SK-N-SH (cell line): Measurements from ENCODE around the gene FLAD1. TPM values are rescaled to one million over a fixed set of nuclear protein-coding genes. Genes with fewer than 3 reads are reported as not detected.

ENCODE experiments used
- CTCF ChIA-PET: fragments of 300-600, 350-600 bp; formaldehyde crosslinking; extraction: SDS; loops from one replicate; lab custom pipeline; 2021; lab: Yijun Ruan, JAX
- POLR2A ChIA-PET: fragments of 350-600 bp; sonication (Branson Sonifier 250); formaldehyde crosslinking; extraction: SDS; loops from one replicate; lab custom pipeline; 2020; ENCODE audit warnings: antibody characterized with exemption, inconsistent platforms; lab: Yijun Ruan, JAX
- DNase-seq: peaks from one replicate; pipeline ENCODE4 v3.0.0; 2012
- H2AFZ ChIP-seq: fragments of 200-600 bp; sonication (generic); 2 replicates; pipeline ENCODE4 v1.8.1; 2016; ENCODE audit warnings: antibody characterized with exemption, mild to moderate bottlenecking, low read depth
- H3F3A ChIP-seq: fragments of 200-600 bp; sonication (generic); replicated peaks from 2 replicates; pipeline ENCODE3; 2016; ENCODE audit warnings: antibody characterized with exemption, mild to moderate bottlenecking; ENCODE audit not compliant: insufficient read depth
- H3K27ac ChIP-seq, 2 experiments: fragments of 200-500 bp in 1 of 2; fragments of 200-600 bp in 1 of 2; sonication (Bioruptor generic) in 1 of 2; sonication (generic), shearing (Covaris generic) in 1 of 2; 2 replicates each; pipeline versions ENCODE4 v1.5.1 to v1.6.1; 2014 to 2016; ENCODE audit warnings: low read depth in 2 of 2, inconsistent platforms in 1 of 2, low read length in 1 of 2, mild to moderate bottlenecking in 1 of 2, mixed read lengths in 1 of 2
- H3K27me3 ChIP-seq: fragments of 200-600 bp; sonication (generic), shearing (Covaris generic); 2 replicates; pipeline ENCODE4 v1.6.1; 2016; ENCODE audit warnings: mixed run types; ENCODE audit not compliant: insufficient read depth
- H3K36me3 ChIP-seq, 2 experiments: fragments of 200-500 bp in 1 of 2; fragments of 200-600 bp in 1 of 2; sonication (Bioruptor generic) in 1 of 2; sonication (generic) in 1 of 2; replicated peaks in 1 of 2; 2 replicates each; pipeline versions ENCODE3 to v1.5.1; 2014 to 2016; ENCODE audit warnings: low read length in 1 of 2, mild to moderate bottlenecking in 1 of 2; ENCODE audit not compliant: insufficient read depth in 2 of 2, control insufficient read depth in 1 of 2
- H3K4me1 ChIP-seq, 2 experiments: fragments of 200-500 bp in 1 of 2; fragments of 200-600 bp in 1 of 2; sonication (Bioruptor generic) in 1 of 2; sonication (generic), shearing (Covaris generic) in 1 of 2; 2 replicates each; pipeline versions ENCODE4 v1.5.1 to v1.6.1; 2014 to 2016; ENCODE audit warnings: low read depth in 1 of 2, low read length in 1 of 2, mixed run types in 1 of 2; ENCODE audit not compliant: insufficient read depth in 2 of 2, control insufficient read depth in 1 of 2
- H3K4me2 ChIP-seq: fragments of 200-600 bp; sonication (generic), shearing (Covaris generic); 2 replicates; pipeline ENCODE4 v1.6.1; 2017; ENCODE audit warnings: mixed run types
- H3K4me3 ChIP-seq, 2 experiments: fragments of 200-500 bp in 1 of 2; fragments of 200-600 bp in 1 of 2; sonication (Bioruptor generic) in 1 of 2; sonication (generic), shearing (Covaris generic) in 1 of 2; 2 replicates each; pipeline versions ENCODE4 v1.5.1 to v1.8.1; 2014 to 2016; ENCODE audit warnings: low read depth in 2 of 2, inconsistent platforms in 1 of 2, low read length in 1 of 2, mild to moderate bottlenecking in 1 of 2, mixed read lengths in 1 of 2, moderate library complexity in 1 of 2
- H3K79me2 ChIP-seq: fragments of 200-600 bp; sonication (generic); 2 replicates; pipeline ENCODE4 v1.8.1; 2017; ENCODE audit warnings: mild to moderate bottlenecking; ENCODE audit not compliant: insufficient read depth
- H3K9ac ChIP-seq: fragments of 200-600 bp; sonication (generic); 2 replicates; pipeline ENCODE4 v1.6.1; 2017; ENCODE audit warnings: mixed run types
- H3K9me2 ChIP-seq: fragments of 200-600 bp; sonication (generic); 2 replicates; pipeline ENCODE4 v1.6.1; 2017; ENCODE audit warnings: mixed run types
- H3K9me3 ChIP-seq: fragments of 200-600 bp; sonication (generic); 2 replicates; pipeline ENCODE4 v1.6.1; 2017; ENCODE audit warnings: mixed run types, mild to moderate bottlenecking, moderate library complexity
- H4K20me1 ChIP-seq: fragments of 200-600 bp; sonication (generic); 2 replicates; pipeline ENCODE4 v1.6.1; 2017; ENCODE audit warnings: mild to moderate bottlenecking, mixed run types; ENCODE audit not compliant: insufficient read depth
- CTCF ChIP-seq: fragments of 200-600 bp; sonication (generic); IDR thresholded peaks from 2 replicates; pipeline ENCODE4 v1.6.1; 2017; ENCODE audit warnings: antibody characterized with exemption, mild to moderate bottlenecking, moderate library complexity
- ELF1 ChIP-seq: IDR thresholded peaks from 2 replicates; pipeline ENCODE4 v1.4.0; 2012
- EP300 ChIP-seq, 2 experiments: IDR thresholded peaks; 2 replicates each; pipeline versions ENCODE4 v1.4.0 to v1.6.1; 2012; ENCODE audit warnings: borderline replicate concordance in 1 of 2, low read depth in 1 of 2, low read length in 1 of 2
- EZH2phosphoT487 ChIP-seq: fragments of 200-600 bp; sonication (generic); IDR thresholded peaks from 2 replicates; pipeline ENCODE4 v1.6.1; 2017; ENCODE audit warnings: low read depth, mixed run types, mild to moderate bottlenecking, antibody characterized with exemption, moderate library complexity, borderline replicate concordance
- FOXJ3 ChIP-seq: sonication (generic); formaldehyde crosslinking; IDR thresholded peaks from 2 replicates; pipeline ENCODE4 v1.5.1; 2020; ENCODE audit warnings: mild to moderate bottlenecking, missing genetic modification reagents
- GABPA ChIP-seq: IDR thresholded peaks from 2 replicates; pipeline ENCODE4 v1.4.0; 2012; ENCODE audit warnings: low read depth, mild to moderate bottlenecking
- GATA2 ChIP-seq: sonication (generic); formaldehyde crosslinking; IDR thresholded peaks from 2 replicates; pipeline ENCODE4 v1.5.0; 2020; ENCODE audit warnings: mild to moderate bottlenecking, missing genetic modification reagents
- IRF3 ChIP-seq: fragments of 150-350 bp; IDR thresholded peaks from 2 replicates; pipeline ENCODE4 v1.6.1; 2016; ENCODE audit warnings: mild to moderate bottlenecking, low read depth, low read length
- JUND ChIP-seq: IDR thresholded peaks from 2 replicates; pipeline ENCODE4 v1.4.0; 2012
- MEF2A ChIP-seq: IDR thresholded peaks from 2 replicates; pipeline ENCODE4 v1.4.0; 2012; ENCODE audit warnings: low read depth, borderline replicate concordance
- MXI1 ChIP-seq: IDR thresholded peaks from 2 replicates; pipeline ENCODE4 v1.6.1; 2012; ENCODE audit warnings: mild to moderate bottlenecking, low read depth, low read length, improper control_type of control experiment
- NRF1 ChIP-seq: IDR thresholded peaks from 2 replicates; pipeline ENCODE4 v1.6.1; 2012; ENCODE audit warnings: low read depth, mild to moderate bottlenecking, low read length
- POLR2AphosphoS5 ChIP-seq: IDR thresholded peaks from 2 replicates; pipeline ENCODE4 v1.6.1; 2012; ENCODE audit warnings: low read depth, low read length
- RXRA ChIP-seq: IDR thresholded peaks from 2 replicates; pipeline ENCODE4 v1.4.0; 2012; ENCODE audit warnings: low read depth, mild to moderate bottlenecking, borderline replicate concordance
- TEAD4 ChIP-seq: IDR thresholded peaks from 2 replicates; pipeline ENCODE4 v1.4.0; 2012; ENCODE audit warnings: mild to moderate bottlenecking, borderline replicate concordance; ENCODE audit not compliant: insufficient read depth
- USF1 ChIP-seq: IDR thresholded peaks from 2 replicates; pipeline ENCODE4 v1.4.0; 2012; ENCODE audit warnings: low read depth, borderline replicate concordance
- USF2 ChIP-seq: fragments of 150-350 bp; IDR thresholded peaks from 2 replicates; pipeline ENCODE4 v1.6.1; 2017; ENCODE audit warnings: antibody characterized with exemption, low read length, low read depth, borderline replicate concordance
- YY1 ChIP-seq: IDR thresholded peaks from 2 replicates; pipeline ENCODE4 v1.4.0; 2012; ENCODE audit warnings: low read depth, mild to moderate bottlenecking
- ZBTB33 ChIP-seq: IDR thresholded peaks from 2 replicates; pipeline ENCODE4 v1.4.0; 2012; ENCODE audit warnings: low read depth, borderline replicate concordance
- WGBS: methylation state at CpG from one replicate; pipeline ENCODE4 v1.1.6; 2017; ENCODE audit warnings: low lambda C conversion rate; 5-methylcytosine and 5-hydroxymethylcytosine counted together
- polyA plus RNA-seq, 3 experiments: library from polyadenylated mRNA; depleted of rRNA; stranded (reverse); fragments of >200 nt; gene quantifications; 2 replicates each; pipeline ENCODE4 v1.2.3, GENCODE V29; 2012

Gene FLAD1
- polyA plus RNA-seq, 1 of the 3 experiments (the other 2 are of a cell fraction) = 50.8 TPM

GRCh38 chr1:155008015-155008941 is 25.1 kb downstream of the FLAD1 start:
- Histone ChIP-seq H2AFZ (no peak overlapping the region), H3K4me3 (no peak overlapping the region), H3K9me2 (no peaks in the 10 kb centered on the region), H3F3A (peaks cover 8% of the 10 kb centered on the region), H3K4me2 (no peak overlapping the region), H3K79me2 (peaks cover 27% of the 10 kb centered on the region), H3K9me3 (no peaks in the 10 kb centered on the region), H3K36me3 (peaks cover 0 to 5% of the 10 kb centered on the region in 2 experiments), H4K20me1 (peaks cover 3% of the 10 kb centered on the region; the same call in 1 of the 2 replicates), H3K27me3 (no peaks in the 10 kb centered on the region), H3K27ac (no peak overlapping the region), H3K9ac (no peak overlapping the region), H3K4me1 (peaks cover 10 to 28% of the 10 kb centered on the region in 2 experiments)
- no peak for TF ChIP-seq MXI1
- TF ChIP-seq ZBTB33 = no peak
- TF ChIP-seq GATA2 (CRISPR knock-in tag) = no peak
- no peak for TF ChIP-seq MEF2A
- TF ChIP-seq TEAD4 = no peak
- no peak for TF ChIP-seq GABPA
- TF ChIP-seq USF1 = no peak
- no peak for TF ChIP-seq USF2
- DNase-seq = no peak
- ChIA-PET CTCF (interaction anchor here (1.1 to 4.4 kb wide), 6 partner anchors 8 to 83 kb away, joined by 3 to 37 read pairs (median 6); partner anchors contain the start of gene ADAM15), POLR2A (no interaction called here)
- 90% methylated on average over 13 of the region's 16 CpGs for WGBS

- no peak overlapping the region for H3K4me2 ChIP-seq
- no peak overlapping the region for H3K27ac ChIP-seq
- H3K36me3 ChIP-seq = peaks cover 0 to 8% of the 10 kb centered on the region in 2 experiments
- DNase-seq = no peak
- H3K27me3 ChIP-seq = no peaks in the 10 kb centered on the region
- peaks cover 17% of the 10 kb centered on the region for H3K79me2 ChIP-seq
- no peaks in the 10 kb centered on the region for H3K9me2 ChIP-seq
- no peak overlapping the region for H3K9ac ChIP-seq
- H3K4me3 ChIP-seq = no peak overlapping the region
- no peak overlapping the region for H2AFZ ChIP-seq
- WGBS = 97% methylated on average over 12 of the region's 12 CpGs
- CTCF ChIA-PET = interaction anchor here (1.1 to 4.4 kb wide), 4 partner anchors 7 to 43 kb away, joined by 4 to 37 read pairs (median 6); no protein-coding TSS in a partner anchor
- POLR2A ChIA-PET = no interaction called here
- TF ChIP-seq JUND (no peak), IRF3 (no peak), NRF1 (no peak), ELF1 (no peak), RXRA (no peak), YY1 (no peak), EZH2phosphoT487 (no peak), FOXJ3 (CRISPR knock-in tag) (no peak), TEAD4 (no peak), POLR2AphosphoS5 (no peak), CTCF (no peak), EP300 (IDR thresholded peaks at IDR 0.05; ENCODE audit: borderline replicate concordance in 1 of 2, low read depth in 1 of 2, low read length in 1 of 2) (no peak)
- no peaks in the 10 kb centered on the region for H3K9me3 ChIP-seq
- peaks cover 3% of the 10 kb centered on the region; the same call in 1 of the 2 replicates for H4K20me1 ChIP-seq
- peaks cover 7 to 25% of the 10 kb centered on the region in 2 experiments for H3K4me1 ChIP-seq
- peaks cover 4% of the 10 kb centered on the region for H3F3A ChIP-seq
Measured at GRCh38 chr1:155009221-155009711, 26.1 kb downstream of the FLAD1 start.
